ENCODE measurements around the gene SMIM38.
A peak's percentile ranks its signal among the peaks of the same experiment; 100 is the strongest.
"Not testable (repeated sequence)": the region's sequence is repeated elsewhere in the genome, so short reads cannot be mapped to it uniquely, and the experiment has no call there.

Gene SMIM38

DNA sequence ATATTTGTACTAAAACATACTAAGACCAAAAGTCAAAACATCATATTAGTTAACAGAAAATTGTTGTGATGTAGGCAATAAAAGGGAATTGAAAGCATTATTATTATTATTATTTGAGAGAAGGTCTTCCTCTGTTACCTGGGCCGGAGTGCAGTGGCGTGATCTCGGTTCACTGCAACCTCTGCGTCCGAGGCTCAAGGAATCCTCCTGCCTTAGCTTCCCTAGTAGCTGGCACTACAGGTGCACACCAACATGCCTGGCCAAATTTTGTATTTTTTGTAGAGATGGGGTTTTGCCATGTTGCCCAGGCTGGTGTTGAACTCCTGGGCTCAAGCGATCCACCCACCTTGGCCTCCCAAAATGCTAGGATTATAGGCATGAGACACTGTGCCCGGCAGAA is 15.6 kb upstream of the SMIM38 start:
- not testable (repeated sequence) for DNase-seq (ENCODE audit: low spot score)

DNA sequence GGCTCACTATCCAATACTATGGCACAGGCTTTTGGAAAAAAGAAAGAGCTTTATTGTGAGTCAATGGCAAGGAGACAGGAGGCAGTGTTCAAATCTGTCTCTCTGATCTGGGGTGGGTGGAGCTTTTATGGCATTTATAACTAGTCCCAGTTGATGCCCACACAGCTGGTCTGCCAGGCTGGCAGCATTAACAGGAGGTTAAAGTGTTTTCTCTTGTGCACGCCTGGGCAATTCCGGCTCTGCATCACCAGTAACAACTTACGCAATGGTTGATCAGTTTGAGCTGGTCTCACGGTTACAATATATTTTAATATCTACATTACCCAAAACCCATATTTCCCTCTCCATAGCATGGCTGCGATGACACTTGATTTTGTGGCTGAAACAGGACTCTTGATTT is 15.1 kb upstream of the SMIM38 start:
- no peak for DNase-seq (ENCODE audit: low spot score)

DNA sequence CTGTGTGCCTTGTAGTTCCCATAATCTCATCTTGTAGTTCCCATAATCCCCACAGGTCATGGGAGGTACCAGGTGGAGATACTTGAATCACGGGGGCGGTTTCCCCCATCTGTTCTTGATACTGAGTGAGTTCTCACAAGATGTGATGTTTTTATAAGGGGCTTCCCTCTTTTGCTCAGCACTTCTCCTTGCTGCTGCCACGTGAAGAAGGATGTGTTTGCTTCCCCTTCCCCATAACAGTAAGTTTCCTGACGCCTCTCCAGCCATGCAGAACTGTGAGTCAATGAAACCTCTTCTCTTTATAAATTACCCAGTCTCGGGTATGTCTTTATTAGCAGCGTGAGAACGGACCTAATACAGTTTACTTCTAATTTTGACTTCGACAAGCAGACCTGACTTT is 14.0 kb upstream of the SMIM38 start:
- DNase-seq (ENCODE audit: low spot score), result no peak

DNA sequence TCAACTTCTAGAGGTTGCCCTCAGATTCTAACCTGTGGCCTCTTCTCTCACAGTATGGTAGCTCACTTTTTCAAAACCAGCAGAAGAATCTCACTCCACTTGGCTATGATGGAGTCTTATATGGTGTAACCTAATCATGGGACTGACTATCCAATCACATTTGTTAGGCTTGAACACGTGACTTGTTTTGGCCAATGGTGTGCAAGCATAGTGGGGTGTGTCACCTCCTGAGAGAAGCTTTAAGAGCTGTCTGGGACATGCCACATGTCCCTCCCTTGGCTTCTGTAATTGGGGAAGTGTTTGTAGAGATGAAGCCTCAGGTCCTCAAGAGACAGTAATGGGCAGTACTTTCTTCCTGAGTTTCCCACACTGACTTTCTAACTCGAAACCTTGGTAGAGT is 12.8 kb upstream of the SMIM38 start:
- no peak for DNase-seq (ENCODE audit: low spot score)

DNA sequence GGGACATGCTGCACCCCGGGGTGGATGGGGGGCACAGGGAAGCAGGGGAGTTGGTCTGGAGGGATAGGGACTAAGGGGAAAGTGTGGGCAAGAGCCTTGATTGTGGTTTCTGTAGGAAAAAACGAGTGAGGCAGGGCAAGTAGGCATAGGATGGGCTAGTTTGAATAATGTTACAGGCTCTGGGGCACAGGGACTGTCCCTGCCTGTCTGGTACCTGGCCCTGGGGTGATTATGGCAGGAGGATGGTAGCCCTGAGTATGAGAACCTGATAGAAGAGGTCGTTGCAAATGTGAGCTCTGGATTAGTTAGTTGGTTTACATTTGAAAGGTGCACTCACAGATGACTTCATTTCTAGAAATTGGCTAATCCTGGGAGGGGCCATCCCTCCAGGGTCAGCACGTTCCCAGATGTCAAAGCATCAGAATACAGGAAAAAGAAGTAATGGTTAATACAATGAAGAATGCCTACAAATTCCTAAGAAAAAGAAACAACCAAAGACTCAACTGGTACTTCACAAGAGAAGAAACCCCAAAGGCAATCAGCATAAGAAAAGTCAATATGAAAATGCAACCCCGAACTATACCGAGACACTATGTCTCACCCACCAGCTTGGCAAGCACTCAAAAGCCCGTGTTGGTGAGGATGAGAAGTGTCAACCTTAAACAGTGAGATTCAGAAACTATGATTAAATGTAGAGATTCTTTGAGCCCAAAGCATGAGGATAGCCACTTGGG is 11.3 kb upstream of the SMIM38 start:
- no peak for DNase-seq (ENCODE audit: low spot score)

DNA sequence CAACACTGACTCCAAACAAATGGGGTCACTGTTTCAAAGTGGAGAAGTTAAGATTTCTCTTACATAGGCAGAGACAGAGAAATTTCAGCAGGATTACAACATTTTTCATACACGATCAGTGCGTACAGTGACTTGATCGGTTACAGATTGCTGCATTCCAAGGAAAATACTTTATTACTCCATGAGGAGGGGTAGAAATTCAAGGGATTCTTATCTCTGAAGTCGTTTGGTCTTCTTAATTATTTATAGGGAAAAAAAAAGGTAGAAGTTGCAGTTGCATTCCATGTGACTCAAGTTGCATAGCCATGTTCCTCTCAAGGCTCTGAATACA is 10.7 kb upstream of the SMIM38 start:
- DNase-seq (ENCODE audit: low spot score), result no peak

DNA sequence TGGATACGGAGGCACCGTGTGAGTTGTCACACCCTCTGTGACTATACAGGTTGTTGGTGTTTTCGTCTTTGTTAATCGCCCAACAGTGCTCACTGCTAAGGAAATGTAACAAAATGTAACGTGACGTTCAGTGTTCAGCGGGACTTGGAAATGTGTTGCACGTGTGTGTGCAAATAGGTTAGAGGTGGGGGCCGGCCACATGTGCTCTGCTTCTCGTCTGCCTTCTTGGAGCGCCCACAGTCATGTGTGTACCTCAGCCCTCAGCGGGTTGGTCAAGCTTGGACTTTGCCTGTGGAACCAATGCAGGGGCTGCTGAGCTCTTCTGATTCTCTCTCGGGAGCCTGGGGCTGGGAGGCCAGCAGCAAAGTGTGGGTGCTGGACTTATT is 7.4 kb upstream of the SMIM38 start:
- DNase-seq (ENCODE audit: low spot score), result no peak

DNA sequence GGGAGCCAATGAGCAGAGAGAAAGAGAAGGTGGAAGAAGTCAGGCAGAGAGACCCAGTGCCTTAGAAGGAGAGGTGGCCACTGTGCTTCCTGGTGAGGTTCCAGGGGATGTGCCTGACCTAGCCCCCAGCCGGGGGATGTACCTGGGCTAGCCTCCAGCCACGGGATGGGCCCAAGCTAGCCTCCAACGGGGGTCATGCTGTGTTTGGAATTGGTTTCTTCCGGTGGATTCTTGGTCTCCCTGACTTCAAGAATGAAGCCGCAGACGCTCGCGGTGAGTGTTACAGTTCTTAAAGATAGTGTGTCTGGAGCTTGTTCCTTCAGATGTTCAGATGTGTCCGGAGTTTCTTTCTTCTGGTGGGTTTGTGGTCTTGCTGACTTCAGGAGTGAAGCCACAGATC is 6.9 kb upstream of the SMIM38 start:
- no peak for DNase-seq (ENCODE audit: low spot score)

DNA sequence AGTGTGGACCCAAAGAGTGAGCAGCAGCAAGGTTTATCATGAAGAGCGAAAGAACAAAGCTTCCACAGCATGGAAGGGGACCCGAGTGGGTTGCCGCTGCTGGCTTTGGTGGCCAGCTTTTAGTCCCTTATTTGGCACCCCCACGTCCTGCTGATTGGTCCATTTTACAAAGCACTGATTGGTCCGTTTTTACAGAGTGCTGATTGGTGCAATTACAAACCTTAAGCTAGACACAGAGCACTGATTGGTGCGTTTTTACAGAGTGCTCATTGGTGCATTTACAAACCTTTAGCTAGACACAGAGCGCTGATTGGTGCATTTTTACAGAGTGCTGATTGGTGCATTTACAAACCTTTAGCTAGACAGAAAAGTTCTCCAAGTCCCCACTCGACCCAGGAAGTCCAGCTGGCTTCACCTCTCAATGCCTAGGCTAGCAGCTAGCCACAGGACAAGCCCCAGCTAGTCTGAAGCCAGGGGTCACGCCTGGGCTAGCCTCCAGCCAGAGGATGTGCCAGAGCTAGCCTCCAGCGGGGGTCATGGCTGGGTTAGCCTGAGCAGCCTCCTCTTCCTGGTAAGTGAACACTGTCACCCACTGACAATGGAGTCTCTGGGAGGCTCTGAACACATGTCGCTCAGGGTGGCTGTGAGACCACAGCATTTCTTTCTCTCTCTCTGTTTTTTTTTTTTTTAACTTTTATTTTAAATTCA is 6.2 kb upstream of the SMIM38 start:
- not testable (repeated sequence) for DNase-seq (ENCODE audit: low spot score)

DNA sequence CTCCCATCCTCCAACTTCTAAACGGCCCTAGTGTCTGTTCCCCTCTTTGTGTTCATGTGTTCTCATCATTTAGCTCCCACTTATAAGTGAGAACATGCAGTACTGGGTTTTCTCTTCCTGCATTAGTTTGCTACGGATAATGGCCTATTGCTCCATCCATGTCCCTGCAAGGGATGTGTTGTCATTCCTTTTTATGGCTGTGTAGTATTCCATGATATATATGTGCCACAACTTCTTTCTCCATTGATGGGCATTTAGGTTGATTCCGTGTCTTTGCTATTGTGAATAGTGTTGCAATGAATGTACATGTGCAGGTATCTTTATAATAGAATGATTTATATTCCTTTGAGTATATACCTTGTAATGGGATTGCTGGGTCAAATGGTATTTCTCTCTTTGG is 5.6 kb upstream of the SMIM38 start:
- no peak for DNase-seq (ENCODE audit: low spot score)

DNA sequence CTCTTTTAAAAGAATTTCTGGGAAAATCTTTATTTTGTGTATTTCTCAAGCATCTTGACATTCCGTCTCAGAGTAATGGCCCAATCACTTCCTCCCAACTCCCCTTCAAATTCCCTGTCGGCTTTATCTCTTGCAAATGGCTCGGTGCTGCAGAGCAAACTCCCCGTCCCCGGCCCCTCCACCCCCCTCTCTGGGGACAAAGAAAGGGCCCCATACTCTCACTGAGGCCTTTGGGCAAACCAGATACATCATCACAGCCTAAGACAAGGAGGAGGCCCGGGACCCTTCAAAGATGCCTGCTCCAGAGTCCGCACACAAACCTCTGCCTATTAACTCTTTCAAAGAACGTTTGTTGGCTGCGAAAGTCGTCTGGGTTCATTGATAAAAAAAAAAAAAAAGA is 3.9 kb upstream of the SMIM38 start:
- no peak for DNase-seq (ENCODE audit: low spot score)

DNA sequence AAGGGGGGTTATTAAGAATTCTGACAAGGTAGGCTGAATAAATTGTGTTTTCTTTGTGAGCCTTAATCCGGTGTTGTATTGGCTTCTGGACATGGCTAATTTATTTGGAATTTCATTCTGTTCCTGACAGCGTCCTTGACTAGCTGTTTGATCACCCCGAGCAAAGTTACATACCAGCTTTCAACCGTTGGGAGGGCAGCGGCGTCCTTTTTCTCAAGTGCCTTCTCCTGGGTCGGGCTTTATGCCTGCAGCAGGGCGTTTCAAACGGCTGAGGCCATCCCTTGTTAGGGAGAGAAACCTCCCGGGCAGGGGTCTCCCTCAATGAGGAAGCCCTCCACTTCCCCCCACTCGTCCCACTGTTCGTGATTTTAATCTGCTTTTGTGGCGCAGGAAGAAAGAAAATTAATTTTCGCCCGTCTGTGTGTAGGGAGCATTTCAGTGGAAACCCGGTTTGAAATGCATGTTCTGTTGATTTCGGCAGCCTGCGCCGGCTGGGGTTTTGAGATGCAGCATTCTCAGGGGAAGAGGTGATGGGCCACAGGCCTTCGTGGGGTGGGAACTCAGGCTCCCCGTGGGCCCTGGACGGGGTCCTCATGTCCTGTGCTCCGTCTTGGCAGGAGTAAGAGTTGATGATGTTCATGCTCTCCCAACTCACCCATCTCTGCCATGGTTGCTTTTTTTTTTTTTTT is 2.9 kb upstream of the SMIM38 start:
- DNase-seq (ENCODE audit: low spot score), result no peak

DNA sequence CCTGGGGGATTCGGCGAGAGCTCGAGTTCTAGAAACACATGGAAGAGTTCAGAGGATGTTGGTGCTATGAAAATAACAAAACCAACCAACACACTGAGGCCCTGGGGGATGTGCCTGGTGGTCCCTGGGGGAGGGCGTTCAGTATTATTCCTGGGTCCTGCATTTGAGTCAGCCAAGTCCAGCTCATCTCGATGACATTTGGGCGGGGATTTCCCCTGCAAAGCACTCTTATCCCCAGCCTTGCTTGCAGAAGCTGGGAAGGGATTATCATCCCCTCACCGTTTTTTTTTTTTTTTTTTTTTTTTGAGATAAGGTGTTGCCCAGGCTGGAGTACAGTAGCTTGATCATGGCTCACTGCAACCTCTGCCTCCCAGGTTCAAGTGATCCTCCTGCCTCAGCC is 2.1 kb upstream of the SMIM38 start:
- DNase-seq (ENCODE audit: low spot score), result no peak

DNA sequence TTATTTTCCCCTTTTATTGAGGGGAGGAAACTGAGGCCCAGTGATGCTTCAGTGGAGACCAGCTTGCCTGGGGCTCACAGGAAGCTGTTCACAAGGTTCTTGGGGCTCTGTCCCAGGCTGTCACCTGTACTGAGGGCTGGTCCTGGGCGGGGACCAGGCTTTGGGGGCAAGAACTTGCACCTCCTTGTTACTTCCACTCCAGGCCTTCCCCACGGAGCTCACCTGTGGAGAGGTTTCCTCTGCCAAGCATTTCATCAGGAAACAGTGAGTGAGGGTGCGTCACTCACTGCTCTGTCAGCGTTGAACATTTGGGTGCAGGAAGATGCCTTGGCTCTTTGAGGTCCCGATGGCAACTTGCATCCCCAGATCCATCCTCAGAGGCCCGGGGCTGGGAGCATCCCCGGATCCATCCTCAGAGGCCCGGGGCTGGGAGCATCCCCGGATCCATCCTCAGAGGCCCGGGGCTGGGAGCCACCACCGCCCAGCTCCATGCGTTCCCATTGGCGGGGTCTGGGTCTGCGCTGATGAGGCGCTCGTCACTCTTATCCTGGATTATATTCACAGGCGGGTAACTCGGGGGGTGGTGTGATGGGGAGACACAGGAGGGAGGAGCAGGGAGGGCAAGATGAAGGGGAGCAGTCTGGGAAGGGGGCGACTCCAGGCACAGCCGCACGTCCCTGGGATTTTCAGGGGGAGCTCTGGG is 1.4 kb upstream of the SMIM38 start:
- no peak for DNase-seq (ENCODE audit: low spot score)

DNA sequence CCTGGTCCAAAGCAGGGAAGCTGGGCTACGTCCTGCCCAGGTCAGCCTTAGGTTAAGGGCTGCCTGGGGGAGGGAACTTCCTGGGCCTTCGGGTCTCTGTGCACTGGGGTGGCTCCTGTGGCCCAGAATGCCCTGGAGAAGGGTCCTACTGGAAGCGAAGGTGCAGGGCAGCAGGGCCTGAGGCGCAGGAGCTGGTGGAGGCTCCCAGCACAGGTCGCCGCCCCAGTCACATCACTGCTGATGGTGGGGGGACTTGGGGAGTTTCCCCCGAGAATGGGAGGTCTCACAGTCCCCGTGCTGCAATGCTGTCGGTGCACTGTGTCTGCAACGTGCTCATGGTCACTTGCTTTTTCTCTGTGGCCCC is 815 bp upstream of the SMIM38 start:
- DNase-seq (ENCODE audit: low spot score), result no peak

DNA sequence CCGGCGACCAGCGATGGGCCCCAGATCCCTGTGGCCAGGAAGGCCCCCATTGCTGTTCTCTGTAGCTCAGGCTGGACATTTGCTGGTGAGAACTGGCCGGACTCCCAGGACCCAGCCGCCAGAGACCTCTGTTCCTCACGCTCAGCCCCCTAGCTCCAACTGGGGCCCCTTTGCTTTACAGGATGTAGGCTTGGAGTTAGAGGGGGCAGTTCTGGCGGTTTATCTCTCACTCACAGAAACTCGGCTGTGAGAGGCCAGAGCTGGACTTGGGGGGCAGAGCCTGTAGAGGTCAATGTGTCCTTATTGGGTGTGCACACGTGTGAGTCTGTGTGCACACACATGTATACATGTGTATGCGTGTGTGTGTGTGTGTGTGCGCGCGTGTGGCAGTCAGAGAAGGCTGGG is 502 bp downstream of the SMIM38 start:
- no peak for DNase-seq (ENCODE audit: low spot score)

DNA sequence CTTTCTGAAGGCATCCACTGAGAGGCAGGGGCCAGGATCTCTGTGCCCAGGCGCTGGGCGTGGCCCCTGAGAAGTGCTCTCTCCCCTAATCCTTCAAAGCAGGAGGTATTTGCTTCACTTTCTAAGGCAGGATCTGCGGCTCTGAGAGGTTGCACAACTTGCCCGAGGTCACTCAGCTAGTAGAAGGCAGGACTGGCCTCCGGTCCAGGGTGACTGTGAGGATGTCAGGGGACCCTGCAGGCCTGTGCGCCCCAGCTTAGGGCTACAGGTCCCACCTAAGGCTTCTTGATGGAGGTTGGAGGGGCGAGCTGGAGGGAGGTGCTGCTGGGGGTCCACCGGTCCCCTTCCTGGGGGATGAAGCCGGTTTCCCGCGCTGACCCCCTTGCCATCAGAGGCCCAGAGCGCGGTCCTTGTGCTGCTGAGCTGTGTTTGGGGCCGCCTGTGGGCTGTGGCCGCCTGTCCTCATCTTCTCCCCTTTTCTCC is 979 bp downstream of the SMIM38 start:
- no peak for DNase-seq (ENCODE audit: low spot score)

DNA sequence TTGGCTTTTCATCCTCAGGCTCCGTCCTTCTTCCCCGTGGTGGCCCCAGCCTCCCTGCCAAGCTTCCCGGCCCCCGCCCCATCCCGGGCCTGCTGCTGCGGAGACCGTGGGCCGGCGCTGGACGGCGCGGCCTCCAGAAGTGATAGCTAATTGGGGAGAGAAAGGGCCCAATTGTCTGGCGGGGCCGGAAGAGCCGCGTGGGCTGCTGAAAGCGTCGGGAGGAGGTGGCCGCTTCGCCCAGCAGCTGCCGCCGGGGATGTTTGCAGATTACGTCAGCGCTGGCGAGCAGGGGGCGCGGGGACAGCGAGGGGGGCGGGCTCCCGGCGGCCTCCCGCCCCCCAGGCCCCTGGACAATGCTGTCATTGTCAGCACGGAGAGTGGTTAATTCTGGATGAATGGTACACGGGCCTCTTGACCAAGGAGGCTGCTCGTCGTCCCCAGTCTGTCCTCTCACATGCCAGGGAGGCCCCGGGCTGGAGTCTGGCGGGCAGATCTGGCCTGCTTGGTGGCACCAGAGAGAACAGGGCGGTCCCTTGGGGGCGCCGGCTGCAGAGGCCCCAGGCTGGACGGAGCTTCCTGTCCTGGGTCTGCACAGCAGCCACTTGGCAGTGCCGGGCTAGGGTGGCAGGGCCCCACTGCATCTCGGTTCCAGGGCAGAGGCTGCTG is 1.6 kb downstream of the SMIM38 start:
- DNase-seq (ENCODE audit: low spot score), result peak; percentile 94

DNA sequence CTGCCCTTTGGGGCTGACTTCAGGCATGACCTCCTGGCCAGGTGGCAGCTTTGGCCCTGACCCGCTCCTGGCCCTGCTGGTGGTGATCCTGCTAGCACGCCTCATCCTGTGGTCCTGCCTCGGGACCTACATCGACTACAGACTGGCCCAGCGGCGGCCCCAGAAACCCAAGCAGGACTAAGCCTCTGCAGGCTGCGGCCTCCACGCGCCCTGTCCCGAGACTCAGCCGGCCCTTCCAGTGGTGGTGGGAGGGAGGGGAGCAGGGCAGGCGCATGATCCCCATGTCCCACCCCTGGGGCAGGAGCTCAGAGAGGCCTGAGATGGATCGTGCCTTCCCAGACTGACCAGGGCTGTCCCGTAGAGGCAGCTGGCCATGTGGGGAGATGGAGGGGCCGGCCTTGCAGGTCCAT is 2.1 kb downstream of the SMIM38 start:
- DNase-seq (ENCODE audit: low spot score), result no peak

DNA sequence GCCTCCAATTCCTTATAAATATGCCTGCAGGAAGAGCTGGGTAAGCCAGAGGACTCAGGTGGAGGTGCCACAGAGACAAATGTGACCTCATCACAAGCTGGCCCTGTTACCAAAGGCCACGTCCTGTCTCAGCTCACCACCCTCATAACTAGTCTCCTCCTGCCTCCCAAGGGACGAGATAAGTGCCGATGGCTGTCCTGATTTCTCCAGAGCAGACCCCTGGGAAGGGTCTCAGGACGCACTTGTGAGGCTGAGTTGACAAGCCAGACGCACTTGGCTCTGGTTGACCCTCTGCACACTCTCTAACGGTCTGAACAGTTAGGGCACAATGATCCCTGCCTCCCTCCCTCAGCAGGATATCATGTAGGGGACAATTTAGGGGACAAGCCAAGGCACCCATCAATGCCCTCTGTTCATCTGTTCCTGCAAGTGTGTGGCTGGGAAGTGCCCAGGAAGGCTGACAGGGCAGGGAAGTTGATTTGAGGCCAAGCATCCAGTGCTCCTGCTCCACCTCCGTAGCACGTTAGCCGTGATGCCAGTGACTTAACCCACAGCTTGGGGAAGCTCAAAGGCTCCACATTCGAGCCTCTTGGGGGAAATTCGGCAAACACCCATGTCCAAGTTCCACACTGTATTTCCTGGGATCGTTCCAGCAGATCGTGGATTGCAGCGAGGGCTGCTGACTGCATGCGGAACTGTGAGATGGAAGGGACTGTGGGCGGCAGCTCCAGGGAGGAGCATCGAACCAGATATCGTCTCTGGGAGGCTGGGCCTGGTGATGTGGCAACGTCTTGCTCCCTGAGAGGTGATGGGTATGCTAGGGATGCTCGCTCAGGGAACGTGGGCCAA is 2.8 kb downstream of the SMIM38 start:
- DNase-seq (ENCODE audit: low spot score), result no peak

DNA sequence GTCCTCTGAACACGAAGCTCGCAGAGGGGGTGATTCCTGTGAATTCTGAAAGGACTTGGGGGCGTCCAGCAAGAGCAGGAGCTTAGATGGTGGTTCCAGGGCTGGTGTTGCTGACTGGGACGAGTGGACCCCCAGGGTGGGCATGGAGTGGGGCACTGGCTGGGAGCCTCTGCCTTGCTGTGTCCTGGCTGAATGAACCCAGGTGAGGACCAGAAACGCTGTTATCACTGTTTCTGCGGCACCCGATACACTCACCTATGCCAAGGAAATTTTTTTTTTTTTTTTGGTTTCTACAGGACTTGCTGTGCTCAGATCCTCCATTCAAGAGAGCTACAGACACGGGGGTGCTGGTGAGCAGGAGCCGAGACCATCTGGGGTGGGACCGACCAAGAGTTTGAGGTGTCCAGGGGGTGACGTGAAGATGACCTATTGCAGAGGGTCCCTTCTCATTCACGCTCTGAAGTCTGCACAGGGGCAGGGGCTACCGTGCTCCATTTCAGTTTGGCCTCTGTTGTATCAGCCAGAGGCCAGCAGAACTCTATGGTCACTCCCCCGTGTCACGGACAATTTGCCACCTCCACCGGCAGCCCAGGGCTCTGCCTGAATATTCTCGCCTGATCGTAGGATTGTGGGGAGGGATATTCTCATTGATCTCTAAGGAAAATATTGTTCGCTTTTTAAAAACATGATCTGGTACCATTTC is 3.6 kb downstream of the SMIM38 start:
- no peak for DNase-seq (ENCODE audit: low spot score)

All from COLO829 (cell line).